ENCODE results near the gene AKR1C4. TPM values are rescaled to one million over a fixed set of nuclear protein-coding genes. Genes with fewer than 3 reads are reported as not detected.
"Not testable (repeated sequence)": the region's sequence is repeated elsewhere in the genome, so short reads cannot be mapped to it uniquely, and the experiment has no call there.

AKR1C4 gene
- total RNA-seq, 2 experiments from 2014 or later: not detected

DNA sequence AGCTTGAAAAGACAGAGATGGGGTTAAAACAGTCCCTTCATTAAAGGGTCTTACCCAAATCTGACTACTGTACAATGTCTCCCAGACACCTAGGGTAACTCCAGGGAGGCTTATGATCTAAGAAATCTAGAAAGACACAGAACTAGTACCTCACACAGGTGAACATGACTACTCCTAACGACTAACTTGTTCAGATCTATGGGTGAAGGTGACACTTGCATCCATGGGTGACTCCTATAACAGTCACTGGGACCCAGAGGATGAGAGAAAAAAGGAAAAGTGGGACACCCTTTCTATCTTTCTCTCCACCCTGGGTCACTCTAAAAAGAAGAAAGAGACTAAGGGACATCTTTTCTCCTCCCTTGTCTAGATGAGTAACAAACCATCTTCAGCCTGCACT lies 30.9 kb upstream of the AKR1C4 start:
- intact Hi-C loops (cut with micrococcal nuclease): no loop called here
- no peak overlapping the region for H3K4me3 Mint-ChIP-seq
- H3K27ac Mint-ChIP-seq: no peak overlapping the region
- no peak for DNase-seq
- ChIA-PET CTCF (no interaction called here), POLR2A (no interaction called here)
- H3K27me3 Mint-ChIP-seq: peaks cover 1% of the 10 kb centered on the region
- no peak for ATAC-seq
- TF ChIP-seq, protein P1, sequence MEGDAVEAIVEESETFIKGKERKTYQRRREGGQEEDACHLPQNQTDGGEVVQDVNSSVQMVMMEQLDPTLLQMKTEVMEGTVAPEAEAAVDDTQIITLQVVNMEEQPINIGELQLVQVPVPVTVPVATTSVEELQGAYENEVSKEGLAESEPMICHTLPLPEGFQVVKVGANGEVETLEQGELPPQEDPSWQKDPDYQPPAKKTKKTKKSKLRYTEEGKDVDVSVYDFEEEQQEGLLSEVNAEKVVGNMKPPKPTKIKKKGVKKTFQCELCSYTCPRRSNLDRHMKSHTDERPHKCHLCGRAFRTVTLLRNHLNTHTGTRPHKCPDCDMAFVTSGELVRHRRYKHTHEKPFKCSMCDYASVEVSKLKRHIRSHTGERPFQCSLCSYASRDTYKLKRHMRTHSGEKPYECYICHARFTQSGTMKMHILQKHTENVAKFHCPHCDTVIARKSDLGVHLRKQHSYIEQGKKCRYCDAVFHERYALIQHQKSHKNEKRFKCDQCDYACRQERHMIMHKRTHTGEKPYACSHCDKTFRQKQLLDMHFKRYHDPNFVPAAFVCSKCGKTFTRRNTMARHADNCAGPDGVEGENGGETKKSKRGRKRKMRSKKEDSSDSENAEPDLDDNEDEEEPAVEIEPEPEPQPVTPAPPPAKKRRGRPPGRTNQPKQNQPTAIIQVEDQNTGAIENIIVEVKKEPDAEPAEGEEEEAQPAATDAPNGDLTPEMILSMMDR (IDR thresholded peaks at IDR 0.05): no peak
- peaks cover 38% of the 10 kb centered on the region for H3K9me3 Mint-ChIP-seq
- H3K4me1 Mint-ChIP-seq (ENCODE audit: low read depth): no peaks in the 10 kb centered on the region
- no peaks in the 10 kb centered on the region for H3K36me3 Mint-ChIP-seq (ENCODE audit: low read depth)

DNA sequence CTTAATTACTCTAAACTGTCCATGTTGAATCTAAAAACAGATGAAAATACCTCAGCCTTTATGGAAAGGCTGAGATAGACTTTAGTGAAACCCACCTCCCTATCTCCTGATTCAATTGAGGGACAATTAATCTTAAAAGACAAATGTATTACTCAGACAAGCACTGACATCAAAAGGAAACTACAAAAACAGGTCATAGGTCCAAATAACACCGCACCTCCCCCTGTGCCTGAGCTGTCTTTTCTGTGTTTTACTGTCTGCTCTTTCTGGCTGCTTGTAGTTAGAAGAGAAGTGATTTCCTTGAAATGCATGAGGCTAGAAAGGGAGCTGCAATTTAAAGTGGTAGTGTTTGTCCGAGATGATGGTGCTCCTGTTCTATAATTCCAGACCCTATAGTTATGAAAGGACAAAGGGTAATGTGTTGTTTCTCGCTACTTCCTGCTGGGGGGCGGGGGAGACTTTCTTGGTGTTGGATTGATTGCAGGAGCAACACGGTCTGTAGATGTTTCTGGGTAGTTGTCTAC lies 27.7 kb upstream of the AKR1C4 start:
- DNase-seq (peak; percentile 15), ATAC-seq (peak; percentile 37)
- H3K27me3 Mint-ChIP-seq: no peaks in the 10 kb centered on the region
- peaks cover 22% of the 10 kb centered on the region for H3K9me3 Mint-ChIP-seq
- peak overlapping the region; percentile 3 for H3K27ac Mint-ChIP-seq
- CTCF ChIA-PET: interaction anchor here (1.3 kb wide), 1 partner anchor 19 kb away, joined by 3 read pairs; no protein-coding TSS in a partner anchor
- POLR2A ChIA-PET: no interaction called here
- no peak overlapping the region for H3K4me3 Mint-ChIP-seq
- intact Hi-C loops (cut with micrococcal nuclease): no loop called here
- TF ChIP-seq, protein P1 (IDR thresholded peaks at IDR 0.05): no peak
- no peaks in the 10 kb centered on the region for H3K36me3 Mint-ChIP-seq (ENCODE audit: low read depth)
- no peaks in the 10 kb centered on the region for H3K4me1 Mint-ChIP-seq (ENCODE audit: low read depth)

DNA sequence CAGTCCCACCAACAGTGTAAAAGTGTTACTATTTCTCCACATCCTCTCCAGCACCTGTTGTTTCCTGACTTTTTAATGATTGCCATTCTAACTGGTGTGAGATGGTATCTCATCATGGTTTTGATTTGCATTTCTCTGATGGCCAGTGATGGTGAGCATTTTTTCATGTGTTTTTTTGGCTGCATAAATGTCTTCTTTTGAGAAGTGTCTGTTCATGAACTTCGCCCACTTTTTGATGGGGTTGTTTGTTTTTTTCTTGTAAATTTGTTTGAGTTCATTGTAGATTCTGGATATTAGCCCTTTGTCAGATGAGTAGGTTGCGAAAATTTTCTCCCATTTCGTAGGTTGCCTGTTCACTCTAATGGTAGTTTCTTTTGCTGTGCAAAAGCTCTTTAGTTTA lies 21.1 kb upstream of the AKR1C4 start:
- POLR2A ChIA-PET; H3K9me3 Mint-ChIP-seq; H3K27ac Mint-ChIP-seq; DNase-seq; H3K36me3 Mint-ChIP-seq (ENCODE audit: low read depth); H3K4me1 Mint-ChIP-seq (ENCODE audit: low read depth); ATAC-seq; H3K4me3 Mint-ChIP-seq; H3K27me3 Mint-ChIP-seq; intact Hi-C loops (cut with micrococcal nuclease); CTCF ChIA-PET: not testable (repeated sequence)

DNA sequence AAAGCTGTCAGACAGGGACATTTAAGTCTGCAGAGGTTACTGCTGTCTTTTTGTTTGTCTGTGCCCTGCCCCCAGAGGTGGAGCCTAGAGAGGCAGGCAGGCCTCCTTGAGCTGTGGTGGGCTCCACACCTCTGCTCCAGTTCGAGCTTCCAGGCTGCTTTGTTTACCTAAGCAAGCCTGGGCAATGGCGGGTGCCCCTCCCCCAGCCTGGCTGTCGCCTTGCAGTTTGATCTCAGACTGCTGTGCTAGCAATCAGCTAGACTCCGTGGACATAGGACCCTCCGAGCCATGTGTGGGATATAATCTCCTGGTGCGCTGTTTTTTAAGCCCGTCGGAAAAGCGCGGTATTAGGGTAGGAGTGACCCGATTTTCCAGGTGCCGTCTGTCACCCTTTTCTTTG lies 16.1 kb upstream of the AKR1C4 start:
- H3K27ac Mint-ChIP-seq, CTCF ChIA-PET: not testable (repeated sequence)

DNA sequence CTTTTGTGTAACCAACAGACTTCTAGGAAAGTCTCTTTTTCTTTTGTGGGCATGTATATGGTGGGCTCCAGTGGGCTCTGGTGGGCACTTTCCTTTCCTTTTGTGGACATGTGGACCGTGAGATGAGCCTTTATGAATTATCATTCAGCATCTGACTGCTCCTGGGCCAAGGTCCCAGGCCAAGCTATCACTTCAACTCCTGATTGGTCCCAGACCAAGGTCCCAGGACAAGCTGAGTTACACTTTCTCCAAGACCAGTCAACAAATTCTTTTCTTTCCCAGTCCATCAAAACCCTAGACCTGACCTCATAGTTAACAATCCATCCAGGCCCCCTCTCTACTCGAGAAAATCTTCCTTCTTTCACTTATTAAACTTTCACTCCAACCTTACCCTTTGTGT lies 12.7 kb upstream of the AKR1C4 start:
- H3K4me1 Mint-ChIP-seq (ENCODE audit: low read depth): no peaks in the 10 kb centered on the region
- ChIA-PET POLR2A (no interaction called here), CTCF (no interaction called here)
- H3K4me3 Mint-ChIP-seq: no peak overlapping the region
- no peaks in the 10 kb centered on the region for H3K27me3 Mint-ChIP-seq
- no peaks in the 10 kb centered on the region for H3K9me3 Mint-ChIP-seq
- no peaks in the 10 kb centered on the region for H3K36me3 Mint-ChIP-seq (ENCODE audit: low read depth)
- no peak overlapping the region for H3K27ac Mint-ChIP-seq
- intact Hi-C loops (cut with micrococcal nuclease): no loop called here
- TF ChIP-seq, protein P1 (IDR thresholded peaks at IDR 0.05): no peak
- no peak for ATAC-seq
- no peak for DNase-seq

More for the DNA sequence above, 16.1 kb upstream of the AKR1C4 start:
- H3K4me3 Mint-ChIP-seq; H3K4me1 Mint-ChIP-seq (ENCODE audit: low read depth); intact Hi-C loops (cut with micrococcal nuclease); H3K27me3 Mint-ChIP-seq; POLR2A ChIA-PET; H3K36me3 Mint-ChIP-seq (ENCODE audit: low read depth); H3K9me3 Mint-ChIP-seq; DNase-seq; ATAC-seq: not testable (repeated sequence)

DNA sequence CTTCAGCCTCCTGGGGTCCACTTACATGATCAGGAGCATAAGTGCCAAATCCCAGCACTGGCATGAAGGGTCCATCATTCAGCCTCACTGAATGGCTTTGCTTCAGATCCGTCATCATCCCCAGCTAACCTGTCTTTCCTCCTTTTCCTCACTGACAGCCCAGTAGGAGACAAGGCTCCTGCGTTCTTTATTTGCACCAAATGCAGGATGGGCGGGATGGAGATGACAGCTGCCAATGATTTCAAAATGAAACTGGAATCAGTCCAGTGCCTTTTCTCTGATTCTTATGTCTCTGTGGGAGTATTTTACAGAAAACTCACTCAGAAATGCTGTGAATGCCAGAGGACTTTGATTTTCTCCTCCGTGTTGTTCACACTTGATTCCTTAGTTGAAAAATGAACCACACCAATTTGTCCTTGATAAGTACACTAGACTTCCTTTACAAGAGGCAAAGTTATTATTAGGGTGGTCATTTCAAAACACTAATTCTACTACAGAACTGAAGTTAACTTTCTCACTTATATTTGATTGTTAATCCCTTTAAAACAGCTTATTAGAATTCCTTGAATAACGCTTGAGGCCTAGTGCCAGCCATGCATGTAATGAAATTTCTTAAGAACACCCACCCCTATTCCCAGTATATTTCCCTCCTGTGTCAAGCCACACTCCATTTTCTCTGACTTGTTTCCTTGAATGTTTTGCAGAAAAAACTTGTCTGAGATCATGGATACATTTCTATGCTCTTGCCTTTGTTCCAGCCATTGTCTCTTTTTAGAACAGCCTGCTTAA lies 11.5 kb upstream of the AKR1C4 start, which contains the start of gene AKR1C8:
Gene AKR1C8, minus strand, starts transcription at position 164 of the 789 bp plus-strand sequence. Its CDS starts 46 bp downstream, at position 118.
- TF ChIP-seq, protein P1 (IDR thresholded peaks at IDR 0.05): no peak
- H3K36me3 Mint-ChIP-seq (ENCODE audit: low read depth): no peaks in the 10 kb centered on the region
- POLR2A ChIA-PET: no interaction called here

More for the DNA sequence above, 11.5 kb upstream of the AKR1C4 start, which contains the start of gene AKR1C8:
- CTCF ChIA-PET: no interaction called here
- no peak for ATAC-seq
- no peaks in the 10 kb centered on the region for H3K4me1 Mint-ChIP-seq (ENCODE audit: low read depth)
- DNase-seq: no peak
- no peak within 1 kb of the TSS for H3K4me3 Mint-ChIP-seq
- no peaks in the 10 kb centered on the region for H3K9me3 Mint-ChIP-seq
- no peaks in the 10 kb centered on the region for H3K27me3 Mint-ChIP-seq
- intact Hi-C loops (cut with micrococcal nuclease): no loop called here
- no peak within 1 kb of the TSS for H3K27ac Mint-ChIP-seq
